ENCODE results near the gene GASK1B.

DNA sequence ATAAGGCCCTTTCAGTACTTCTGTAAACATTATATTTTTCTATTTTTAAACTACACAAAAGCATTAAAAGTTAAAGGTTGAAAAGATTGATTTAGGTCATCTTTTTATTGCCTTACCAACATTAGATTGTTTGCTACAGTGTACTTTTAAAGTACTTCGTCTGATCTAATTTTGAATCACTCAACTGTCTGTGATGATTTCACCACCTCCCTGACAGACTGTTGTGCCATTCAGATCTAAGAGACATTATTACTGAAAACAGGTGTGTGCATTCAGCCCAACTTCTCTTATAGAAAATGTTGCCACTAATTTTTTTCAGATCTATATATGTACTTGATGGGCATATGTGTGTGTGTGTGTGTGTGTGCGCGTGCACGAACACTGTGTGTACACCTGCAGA lies 39.3 kb downstream of the GASK1B start:
- TF ChIP-seq, protein P1, sequence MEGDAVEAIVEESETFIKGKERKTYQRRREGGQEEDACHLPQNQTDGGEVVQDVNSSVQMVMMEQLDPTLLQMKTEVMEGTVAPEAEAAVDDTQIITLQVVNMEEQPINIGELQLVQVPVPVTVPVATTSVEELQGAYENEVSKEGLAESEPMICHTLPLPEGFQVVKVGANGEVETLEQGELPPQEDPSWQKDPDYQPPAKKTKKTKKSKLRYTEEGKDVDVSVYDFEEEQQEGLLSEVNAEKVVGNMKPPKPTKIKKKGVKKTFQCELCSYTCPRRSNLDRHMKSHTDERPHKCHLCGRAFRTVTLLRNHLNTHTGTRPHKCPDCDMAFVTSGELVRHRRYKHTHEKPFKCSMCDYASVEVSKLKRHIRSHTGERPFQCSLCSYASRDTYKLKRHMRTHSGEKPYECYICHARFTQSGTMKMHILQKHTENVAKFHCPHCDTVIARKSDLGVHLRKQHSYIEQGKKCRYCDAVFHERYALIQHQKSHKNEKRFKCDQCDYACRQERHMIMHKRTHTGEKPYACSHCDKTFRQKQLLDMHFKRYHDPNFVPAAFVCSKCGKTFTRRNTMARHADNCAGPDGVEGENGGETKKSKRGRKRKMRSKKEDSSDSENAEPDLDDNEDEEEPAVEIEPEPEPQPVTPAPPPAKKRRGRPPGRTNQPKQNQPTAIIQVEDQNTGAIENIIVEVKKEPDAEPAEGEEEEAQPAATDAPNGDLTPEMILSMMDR (conservative IDR thresholded peaks at IDR 0.05; ENCODE audit: low read length) = no peak
- no peak for TF ChIP-seq EZH2phosphoT487 (IDR thresholded peaks at IDR 0.05; ENCODE audit: borderline replicate concordance, low read depth, low read length)
